ENCODE data around the gene THEMIS.
A peak's percentile ranks its signal among the peaks of the same experiment; 100 is the strongest.
"Not testable (repeated sequence)": the region's sequence is repeated elsewhere in the genome, so short reads cannot be mapped to it uniquely, and the experiment has no call there.

Gene THEMIS

DNA sequence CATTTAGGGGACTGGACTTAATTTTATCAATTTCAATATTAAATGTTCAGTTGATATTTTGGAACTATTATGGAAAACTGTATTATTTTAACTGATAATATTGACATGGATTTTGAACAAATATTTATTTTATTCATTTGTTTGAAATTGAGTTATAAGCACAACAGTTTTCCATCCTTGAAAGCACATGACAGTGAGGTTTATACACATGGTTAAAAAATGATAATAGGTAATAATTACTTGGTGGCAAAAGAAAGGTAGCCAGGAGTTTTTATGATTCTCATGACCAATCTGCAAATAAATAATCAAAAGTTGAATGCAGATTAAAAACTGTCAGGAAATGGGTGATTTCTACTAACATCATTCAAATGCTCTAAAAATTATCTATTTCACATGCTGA is 210.3 kb downstream of the THEMIS start:
- no peak overlapping the region for H3K4me3 ChIP-seq (ENCODE audit: low read length)
- DNase-seq (ENCODE audit: low read depth): no peak
- TF ChIP-seq CTCF (conservative IDR thresholded peaks at IDR 0.05; ENCODE audit: low read length): no peak

- peak; percentile 16 for DNase-seq (ENCODE audit: low read depth)
- peak; percentile 69 for TF ChIP-seq CTCF (conservative IDR thresholded peaks at IDR 0.05; ENCODE audit: low read length)
These were observed 210.8 kb downstream of the THEMIS start for GRCh38 chr6:127690092-127690491.

DNA sequence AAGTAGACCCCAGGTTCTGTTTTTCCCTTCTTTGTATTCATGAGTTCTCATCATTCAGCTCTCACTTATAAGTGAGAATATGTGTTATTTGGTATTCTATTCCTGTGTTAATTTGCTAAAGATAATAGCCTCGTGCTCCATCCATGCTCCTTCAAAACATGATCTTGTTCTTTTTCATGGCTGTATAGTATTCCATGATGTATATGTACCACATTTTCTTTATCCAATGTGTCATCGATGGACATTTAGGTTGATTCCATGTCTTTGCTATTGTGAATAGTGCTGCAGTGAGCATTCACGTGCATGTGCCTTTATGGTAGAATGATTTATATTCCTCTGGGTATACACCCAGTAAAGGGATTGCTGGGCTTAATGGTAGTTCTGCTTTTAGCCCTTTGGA is 213.4 kb downstream of the THEMIS start:
- not testable (repeated sequence) for DNase-seq (ENCODE audit: low read depth); H3K4me3 ChIP-seq (ENCODE audit: low read length)

More at GRCh38 chr6:127690092-127690491, 210.8 kb downstream of the THEMIS start:
- H3K4me3 ChIP-seq (ENCODE audit: low read length): no peak overlapping the region

DNA sequence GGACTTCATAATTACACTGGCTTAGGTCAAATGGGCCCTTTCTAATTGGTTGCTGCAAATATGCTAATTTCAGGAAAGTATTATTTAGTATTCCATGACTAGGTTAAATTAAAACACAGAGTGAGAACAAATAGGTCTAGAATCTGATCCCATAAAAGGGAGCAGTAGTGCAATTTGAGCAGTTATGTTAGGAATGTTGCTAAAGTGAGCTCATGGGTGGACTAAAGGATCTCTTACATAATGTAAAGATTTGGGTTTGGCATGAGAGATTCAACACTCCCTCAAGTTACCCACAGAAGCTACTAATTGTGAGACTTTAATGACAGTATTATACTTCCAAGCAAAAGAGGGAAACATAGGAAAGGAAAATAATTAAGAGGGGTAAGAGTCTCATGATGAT is 214.8 kb downstream of the THEMIS start:
- DNase-seq (ENCODE audit: low read depth): peak; percentile 1
- no peak overlapping the region for H3K4me3 ChIP-seq (ENCODE audit: low read length)
- TF ChIP-seq CTCF (conservative IDR thresholded peaks at IDR 0.05; ENCODE audit: low read length): no peak

- H3K4me3 ChIP-seq (ENCODE audit: low read length): no peak overlapping the region
- no peak for TF ChIP-seq CTCF (conservative IDR thresholded peaks at IDR 0.05; ENCODE audit: low read length)
- no peak for DNase-seq (ENCODE audit: low read depth)
These were observed 216.4 kb downstream of the THEMIS start for GRCh38 chr6:127684501-127684900.

Data from AG10803 (cell line).